Stimulated activated CD8-positive, alpha-beta memory T cell treated with anti-CD3 and anti-CD28 coated beads, Interleukin-15, amount 100 ng/mL, for 24 hours (primary cell): ENCODE results near the gene VGF.
"Not testable (repeated sequence)": the region's sequence is repeated elsewhere in the genome, so short reads cannot be mapped to it uniquely, and the experiment has no call there.

Source experiments
- DNase-seq: peaks from one replicate; pipeline ENCODE4 v3.0.0-alpha.2; 2020; ENCODE audit warnings: low read depth

Gene VGF

GRCh38 chr7:101165075-101165957 is at the start of gene VGF:
VGF (minus strand) TSS chr7:101165569; CDS start chr7:101164843, 726 bp downstream.
- peak; percentile 88 for DNase-seq

DNA sequence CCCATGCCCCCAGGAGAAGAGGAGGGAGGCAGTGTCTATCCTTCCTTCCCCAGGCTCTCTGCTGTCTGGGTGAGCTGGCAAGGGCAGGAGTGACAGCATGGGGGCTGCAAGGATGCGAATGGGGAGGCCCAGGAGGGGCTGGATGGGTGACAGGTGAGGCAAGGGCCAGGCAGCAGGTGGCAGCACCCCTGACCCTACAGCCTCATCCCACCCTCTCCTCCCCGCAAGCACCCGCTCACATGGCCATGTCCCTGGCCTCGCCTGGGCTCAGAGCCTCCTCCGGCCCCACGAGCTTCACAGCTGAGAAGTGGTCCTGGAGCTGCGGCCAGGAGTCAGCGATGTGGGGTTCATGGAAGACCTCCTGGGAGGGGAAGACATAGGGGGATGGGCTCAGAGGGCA is 46.6 kb upstream of the VGF start:
- no peak for DNase-seq

GRCh38 chr7:101211501-101211900 is 46.1 kb upstream of the VGF start:
- DNase-seq = no peak

- DNase-seq = no peak
These were observed 44.8 kb upstream of the VGF start for GRCh38 chr7:101210143-101210542.

DNA sequence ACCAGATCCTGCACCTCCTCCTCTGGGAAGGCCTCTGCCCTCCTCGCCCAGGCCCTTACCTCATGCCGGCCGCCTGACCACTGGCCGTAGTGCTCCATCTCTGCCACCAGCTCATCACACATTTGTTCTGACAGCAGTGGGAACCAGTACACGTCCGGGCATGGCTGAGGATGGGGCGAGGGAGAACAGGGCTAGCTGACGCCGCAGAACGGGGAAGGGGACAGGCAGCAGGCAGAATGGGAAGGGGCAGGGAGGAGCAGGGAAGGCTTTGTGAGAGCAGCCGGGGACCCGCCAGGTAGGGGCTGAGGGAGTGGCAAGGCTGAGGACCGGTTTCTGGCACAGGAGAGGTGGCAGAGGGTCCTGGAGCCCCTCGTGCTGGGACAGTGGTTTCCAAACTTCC is 43.4 kb upstream of the VGF start:
- no peak for DNase-seq

DNA sequence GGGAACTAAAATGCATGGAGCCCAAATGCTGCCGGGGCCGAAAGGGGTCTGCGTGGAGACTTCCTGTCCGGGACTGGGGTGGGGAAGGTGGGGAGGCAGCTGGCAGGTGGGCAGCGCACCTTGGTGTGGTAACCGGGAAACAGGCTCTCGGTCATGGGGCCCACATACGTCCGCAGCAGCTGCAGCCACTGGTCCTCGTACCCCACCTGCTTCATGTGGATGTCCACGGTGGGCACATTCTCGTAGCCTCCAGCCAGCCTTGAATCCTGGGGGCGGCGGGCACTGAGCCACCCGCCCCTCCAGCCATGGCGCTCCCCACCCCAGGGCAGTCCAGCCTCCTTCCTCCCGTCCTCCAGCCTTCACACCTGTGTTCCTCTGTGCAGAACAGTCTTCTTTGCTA is 42.1 kb upstream of the VGF start:
- DNase-seq = no peak

DNA sequence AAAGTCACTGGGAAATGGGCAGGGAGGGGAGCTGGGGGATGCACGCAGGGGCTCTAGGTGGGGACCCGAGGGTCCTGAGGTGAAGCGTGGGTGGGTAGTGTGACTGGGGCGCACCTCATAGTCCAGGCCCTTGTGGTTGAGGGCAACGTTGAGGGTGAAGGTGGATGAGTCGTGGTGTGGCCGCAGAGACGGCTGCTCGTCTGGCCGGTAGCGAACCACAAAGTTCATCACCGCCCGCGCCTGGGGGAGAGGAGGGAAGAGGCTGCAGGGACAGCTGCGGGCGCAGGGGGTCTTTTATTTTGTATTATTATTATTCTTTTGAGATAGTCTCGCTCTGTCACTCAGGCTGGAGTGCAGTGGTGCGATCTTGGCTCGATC is 41.3 kb upstream of the VGF start:
- no peak for DNase-seq

- DNase-seq = no peak
These were observed 40.7 kb upstream of the VGF start for GRCh38 chr7:101205901-101206664.

DNA sequence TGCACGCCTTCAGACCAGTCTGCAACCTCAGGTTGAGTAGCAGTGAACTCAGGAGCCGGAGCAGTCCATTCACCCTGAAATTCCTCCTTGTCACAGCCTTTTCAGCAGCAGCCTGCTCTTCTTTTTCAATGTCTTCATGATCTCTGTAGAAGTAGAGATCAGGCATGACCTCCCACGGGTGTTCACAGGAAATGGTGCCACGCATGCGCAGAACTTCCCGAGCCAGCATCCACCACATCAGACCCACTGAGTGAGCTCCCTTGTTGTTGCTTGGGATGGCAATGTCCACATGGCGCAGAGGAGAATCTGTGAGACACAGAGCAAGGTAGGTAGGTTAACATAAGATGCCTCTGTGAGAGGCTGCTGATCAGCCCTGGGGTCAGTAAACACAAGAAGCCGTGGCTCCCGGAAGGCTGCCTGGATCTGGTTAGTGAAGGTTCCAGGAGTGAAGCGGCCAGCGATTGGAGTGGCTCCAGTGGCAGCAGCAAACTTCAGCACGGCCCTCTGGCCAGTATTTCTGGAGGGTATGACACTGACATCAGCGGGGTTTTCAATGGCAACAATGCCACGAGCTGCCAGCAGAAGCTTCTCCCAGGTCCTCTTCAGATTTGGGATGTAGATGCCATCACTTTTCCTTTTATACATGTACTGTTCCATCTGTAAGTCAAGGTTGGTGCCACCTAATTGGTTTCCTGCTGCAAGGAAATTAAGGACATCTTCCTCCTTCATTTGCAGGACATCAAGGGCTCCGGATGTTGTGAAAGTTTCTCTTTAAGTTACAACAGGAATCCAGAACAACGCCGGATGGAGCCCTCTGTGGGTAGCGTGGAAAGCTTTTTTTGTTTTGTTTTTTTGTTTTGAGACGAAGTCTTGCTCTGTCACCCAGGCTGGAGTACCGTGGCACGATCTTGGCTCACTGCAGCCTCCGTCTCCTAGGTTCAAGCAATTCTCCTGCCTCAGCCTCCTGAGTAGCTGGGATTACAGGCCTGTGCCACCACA is 38.7 kb upstream of the VGF start:
- DNase-seq = not testable (repeated sequence)

DNA sequence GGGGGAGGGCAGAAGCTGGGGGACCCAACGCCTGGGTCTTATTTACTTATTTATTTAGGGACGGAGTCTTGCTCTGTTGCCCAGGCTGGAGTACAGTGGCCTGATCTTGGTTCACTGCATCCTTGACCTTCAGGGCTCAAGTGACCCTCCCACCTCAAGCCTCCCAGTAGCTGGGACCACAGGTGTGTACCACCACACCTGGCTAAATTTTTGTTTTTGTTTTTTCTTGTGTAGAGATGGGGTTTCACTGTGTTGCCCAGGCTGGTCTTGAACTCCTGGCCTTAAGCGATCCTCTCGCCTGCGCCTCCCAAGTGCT is 37.2 kb upstream of the VGF start:
- no peak for DNase-seq

DNA sequence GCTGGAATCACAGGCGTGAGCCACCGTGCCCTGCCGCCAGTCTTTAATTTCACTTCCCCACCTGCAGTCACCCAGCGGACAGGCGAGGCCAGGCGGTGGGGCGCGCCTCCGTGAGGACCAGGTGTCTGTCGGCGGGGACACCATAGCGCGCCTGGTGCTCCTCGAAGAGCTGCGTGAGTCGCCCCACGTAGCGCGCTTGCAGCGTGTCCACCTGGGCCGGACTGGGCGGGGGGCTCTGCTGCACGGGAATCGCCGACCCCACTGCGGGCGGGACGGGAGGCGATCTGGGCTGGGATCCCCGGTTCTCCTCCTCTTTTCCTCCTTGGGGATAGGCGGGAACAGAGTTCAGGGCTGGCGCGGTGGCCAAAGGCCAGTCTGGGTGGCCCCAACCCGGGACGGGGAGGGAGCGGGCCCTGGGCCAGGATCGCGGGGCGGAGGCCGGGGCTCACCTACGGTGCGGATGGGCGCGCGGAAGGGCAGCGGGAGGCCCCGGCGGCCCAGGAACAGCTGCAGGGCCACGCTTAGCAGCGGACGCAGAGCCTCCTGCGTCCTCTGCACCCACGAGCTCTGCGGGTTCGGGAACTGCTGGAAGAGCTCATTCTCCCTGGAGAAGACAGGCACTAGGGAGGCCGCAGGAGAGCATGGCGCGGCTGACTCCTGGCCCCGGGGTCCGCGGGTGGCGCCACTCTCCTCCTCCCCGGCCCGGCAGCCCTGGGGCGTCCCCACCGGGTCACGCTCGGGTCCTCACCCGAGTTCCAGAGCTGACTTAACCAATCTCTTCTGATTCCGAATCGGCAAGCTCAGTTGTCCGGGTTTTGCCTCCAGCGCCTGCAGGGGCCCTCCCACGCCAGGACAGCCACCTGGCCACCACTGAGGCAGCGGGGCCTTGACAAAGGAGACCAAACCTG is 36.6 kb upstream of the VGF start:
- DNase-seq = no peak

GRCh38 chr7:101200862-101201599 is 35.7 kb upstream of the VGF start, which contains the start of gene MOGAT3:
MOGAT3 (minus strand) TSS chr7:101201036; CDS start chr7:101200854, 182 bp downstream.
- no peak for DNase-seq

- no peak for DNase-seq
These were observed 35.1 kb upstream of the VGF start for GRCh38 chr7:101200504-101200861.

DNA sequence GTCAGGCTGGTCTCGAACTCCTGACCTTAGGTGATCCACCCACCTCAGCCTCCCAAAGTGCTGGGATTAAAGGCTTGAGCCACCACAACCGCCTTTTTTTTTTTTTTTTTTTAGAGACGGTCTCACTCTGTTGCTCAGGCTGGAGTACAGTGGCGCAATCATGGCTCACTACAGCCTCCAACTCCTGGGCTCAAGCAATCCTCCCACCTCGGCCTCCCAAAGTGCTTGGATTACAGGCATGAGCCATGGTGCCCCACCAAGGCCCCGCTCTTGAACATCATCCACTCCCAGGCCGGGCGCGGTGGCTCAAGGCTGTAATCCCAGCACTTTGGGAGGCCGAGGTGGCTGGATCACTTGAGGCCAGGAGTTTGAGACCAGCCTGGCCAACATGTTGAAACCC is 34.2 kb upstream of the VGF start:
- DNase-seq = not testable (repeated sequence)

- no peak for DNase-seq
These were observed 33.1 kb upstream of the VGF start for GRCh38 chr7:101198476-101198875.

DNA sequence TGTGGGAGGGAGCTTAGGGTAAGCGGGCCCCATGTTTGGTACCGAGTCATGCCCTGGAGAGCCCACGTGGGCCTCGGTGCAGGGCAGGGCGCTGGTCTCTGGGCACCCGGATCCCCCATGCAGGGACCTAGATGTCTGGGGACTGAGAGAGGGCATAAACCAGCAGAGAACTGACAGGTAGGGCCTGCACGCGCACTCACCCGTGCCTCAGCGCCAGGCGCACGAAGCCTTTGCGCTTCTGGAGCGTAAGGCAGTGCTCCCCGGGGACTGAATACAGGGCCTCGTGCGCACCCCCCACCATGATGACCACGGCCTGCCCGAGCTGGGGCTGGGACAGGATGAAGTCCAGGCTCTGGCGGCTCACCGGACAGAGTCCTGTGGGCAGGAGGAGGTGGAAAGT is 32.6 kb upstream of the VGF start:
- no peak for DNase-seq

DNA sequence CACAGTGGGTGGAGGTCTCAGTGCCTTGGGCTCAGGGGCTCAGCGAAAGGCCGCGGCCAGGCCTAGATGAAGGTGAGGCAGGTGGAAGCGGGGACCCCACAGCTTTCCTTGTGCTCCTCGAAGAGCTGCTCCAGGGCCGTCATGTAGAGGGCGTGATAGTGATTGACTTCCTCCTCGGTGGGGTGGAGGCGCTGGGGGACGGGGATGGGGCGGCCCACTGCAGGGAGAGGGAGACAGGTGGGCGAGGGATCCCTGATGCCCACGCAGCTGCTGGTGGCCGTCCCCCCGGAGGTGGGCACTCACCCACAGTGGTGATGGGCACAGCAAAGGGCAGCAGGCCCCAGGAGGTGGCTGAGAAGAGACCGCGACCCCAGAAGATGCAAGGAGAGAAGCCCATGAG is 30.5 kb upstream of the VGF start:
- DNase-seq = no peak

GRCh38 chr7:101189109-101189508 is 23.7 kb upstream of the VGF start:
- no peak for DNase-seq

GRCh38 chr7:101186844-101187428 is 21.6 kb upstream of the VGF start:
- no peak for DNase-seq

DNA sequence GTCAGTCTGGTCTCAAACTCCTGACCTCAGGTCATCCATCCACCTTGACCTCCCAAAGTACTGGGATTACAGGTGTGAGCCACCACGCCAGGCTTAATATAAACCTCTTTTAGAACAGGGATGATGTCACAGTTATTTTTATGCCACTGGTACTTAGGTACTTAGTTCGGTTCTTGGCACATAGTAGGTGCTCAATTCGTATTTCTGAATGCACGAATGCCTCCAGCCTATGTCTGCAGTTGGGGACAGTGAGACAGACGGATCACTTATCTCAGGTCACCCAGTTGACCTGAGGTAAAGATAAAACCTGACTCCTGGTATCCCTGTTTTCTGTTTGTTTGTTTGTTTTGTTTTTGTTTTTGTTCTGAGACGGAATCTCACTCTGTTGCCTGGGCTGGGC is 20.8 kb upstream of the VGF start:
- no peak for DNase-seq
